HG03280 (cell line): ENCODE measurements around the gene PHF21A.

Experiments
- ATAC-seq: cut with Tn5 transposase; IDR thresholded peaks from one replicate; pipeline ENCODE4 v1.9.1; 2021; ENCODE audit warnings: mild to moderate bottlenecking, moderate library complexity; ENCODE audit not compliant: unreplicated experiment

The PHF21A gene

GRCh38 chr11:45936511-45937054, 184.7 kb downstream of the PHF21A start:
- ATAC-seq = no peak

- no peak for ATAC-seq
Observed at GRCh38 chr11:45935349-45936064, 185.7 kb downstream of the PHF21A start.

- no peak for ATAC-seq
Observed at GRCh38 chr11:45934580-45935318, 186.5 kb downstream of the PHF21A start.

- ATAC-seq = no peak
Observed at GRCh38 chr11:45933846-45934579, 187.2 kb downstream of the PHF21A start.

- ATAC-seq = no peak
Observed at GRCh38 chr11:45933131-45933831, 188.0 kb downstream of the PHF21A start.

GRCh38 chr11:45932217-45932616, 189.0 kb downstream of the PHF21A start:
- no peak for ATAC-seq

- no peak for ATAC-seq
Observed at GRCh38 chr11:45931739-45932138, 189.5 kb downstream of the PHF21A start.

- ATAC-seq = no peak
Observed at GRCh38 chr11:45930951-45931570, 190.2 kb downstream of the PHF21A start.

- peak; percentile 85 for ATAC-seq
Observed at GRCh38 chr11:45930031-45930794, 191.0 kb downstream of the PHF21A start.

- ATAC-seq = no peak
Observed at GRCh38 chr11:45929486-45930030, 191.7 kb downstream of the PHF21A start.

GRCh38 chr11:45928535-45929215, 192.6 kb downstream of the PHF21A start:
- ATAC-seq = no peak

GRCh38 chr11:45927684-45928413, 193.4 kb downstream of the PHF21A start:
- no peak for ATAC-seq

- no peak for ATAC-seq
Observed at GRCh38 chr11:45927332-45927683, 193.9 kb downstream of the PHF21A start.

- no peak for ATAC-seq
Observed at GRCh38 chr11:45926536-45927331, 194.5 kb downstream of the PHF21A start.

GRCh38 chr11:45926001-45926401, 195.3 kb downstream of the PHF21A start:
- no peak for ATAC-seq

- no peak for ATAC-seq
Observed at GRCh38 chr11:45925550-45925949, 195.7 kb downstream of the PHF21A start.

- ATAC-seq = no peak
Observed at GRCh38 chr11:45924927-45925326, 196.3 kb downstream of the PHF21A start.
